AG09309 (cell line): ENCODE results near the gene PLOD2.

Experiments
- DNase-seq: peaks from one replicate; pipeline ENCODE4 v3.0.0-alpha.2; 2010; ENCODE audit warnings: low read depth
- H3K4me3 ChIP-seq: 2 replicates; pipeline ENCODE4 v1.5.1; 2011; ENCODE audit warnings: mild to moderate bottlenecking, low read depth, low read length, moderate library complexity; ENCODE audit not compliant: control insufficient read depth
- TF ChIP-seq, protein P1 (sequence below): IDR thresholded peaks from 2 replicates; pipeline ENCODE4 v1.5.1; 2011; ENCODE audit warnings: mild to moderate bottlenecking, low read depth, low read length, inconsistent platforms; ENCODE audit not compliant: insufficient read depth, control insufficient read depth; ENCODE audit errors: missing control alignments

The PLOD2 gene

DNA sequence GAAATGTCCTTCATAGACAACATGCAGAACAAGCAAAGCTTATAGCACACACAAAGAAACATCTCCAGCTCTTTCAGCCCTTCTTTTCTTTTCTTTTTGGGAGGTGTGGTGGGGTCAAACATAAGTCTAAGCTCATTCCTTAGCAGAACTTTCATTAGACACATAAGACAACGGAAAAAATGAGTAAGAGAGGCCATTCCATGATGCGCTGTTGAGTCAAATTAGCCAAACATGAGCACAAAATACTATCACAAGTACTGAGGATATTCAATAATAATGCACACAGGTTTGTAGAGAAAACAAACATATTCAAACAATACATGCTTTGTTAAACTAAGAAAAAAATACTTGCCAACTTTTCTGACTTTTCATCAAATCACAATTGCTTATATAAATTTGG, 83.0 kb downstream of the PLOD2 start:
- no peak for DNase-seq
- no peak overlapping the region for H3K4me3 ChIP-seq
- TF ChIP-seq, protein P1, sequence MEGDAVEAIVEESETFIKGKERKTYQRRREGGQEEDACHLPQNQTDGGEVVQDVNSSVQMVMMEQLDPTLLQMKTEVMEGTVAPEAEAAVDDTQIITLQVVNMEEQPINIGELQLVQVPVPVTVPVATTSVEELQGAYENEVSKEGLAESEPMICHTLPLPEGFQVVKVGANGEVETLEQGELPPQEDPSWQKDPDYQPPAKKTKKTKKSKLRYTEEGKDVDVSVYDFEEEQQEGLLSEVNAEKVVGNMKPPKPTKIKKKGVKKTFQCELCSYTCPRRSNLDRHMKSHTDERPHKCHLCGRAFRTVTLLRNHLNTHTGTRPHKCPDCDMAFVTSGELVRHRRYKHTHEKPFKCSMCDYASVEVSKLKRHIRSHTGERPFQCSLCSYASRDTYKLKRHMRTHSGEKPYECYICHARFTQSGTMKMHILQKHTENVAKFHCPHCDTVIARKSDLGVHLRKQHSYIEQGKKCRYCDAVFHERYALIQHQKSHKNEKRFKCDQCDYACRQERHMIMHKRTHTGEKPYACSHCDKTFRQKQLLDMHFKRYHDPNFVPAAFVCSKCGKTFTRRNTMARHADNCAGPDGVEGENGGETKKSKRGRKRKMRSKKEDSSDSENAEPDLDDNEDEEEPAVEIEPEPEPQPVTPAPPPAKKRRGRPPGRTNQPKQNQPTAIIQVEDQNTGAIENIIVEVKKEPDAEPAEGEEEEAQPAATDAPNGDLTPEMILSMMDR = no peak

DNA sequence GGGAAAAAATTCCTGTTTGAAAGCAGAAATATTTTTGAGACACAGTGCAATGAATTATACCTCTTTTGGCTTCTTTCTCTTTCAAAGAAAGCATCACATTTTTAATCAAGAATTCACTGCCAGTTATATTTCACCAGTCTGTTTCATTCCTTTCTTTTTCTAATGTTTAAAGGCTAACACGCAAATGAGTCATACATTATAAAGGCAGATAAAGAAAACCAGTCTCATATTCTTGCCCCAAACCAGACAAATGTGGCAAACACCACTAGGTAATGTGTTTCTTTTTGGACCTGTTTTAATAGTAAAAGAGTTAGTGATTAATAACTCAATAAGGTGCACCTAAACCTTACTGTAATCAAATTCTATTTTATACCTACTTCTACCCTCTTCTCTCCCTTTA, 83.8 kb downstream of the PLOD2 start:
- no peak for DNase-seq
- H3K4me3 ChIP-seq = no peak overlapping the region
- TF ChIP-seq, protein P1 = no peak

- DNase-seq = no peak
Observed at GRCh38 chr3:146072824-146073223, 88.2 kb downstream of the PLOD2 start.

GRCh38 chr3:146072061-146072460, 88.9 kb downstream of the PLOD2 start:
- TF ChIP-seq, protein P1 = no peak
- no peak overlapping the region for H3K4me3 ChIP-seq
- no peak for DNase-seq

More at GRCh38 chr3:146072824-146073223, 88.2 kb downstream of the PLOD2 start:
- TF ChIP-seq, protein P1 = no peak
- H3K4me3 ChIP-seq = no peak overlapping the region

DNA sequence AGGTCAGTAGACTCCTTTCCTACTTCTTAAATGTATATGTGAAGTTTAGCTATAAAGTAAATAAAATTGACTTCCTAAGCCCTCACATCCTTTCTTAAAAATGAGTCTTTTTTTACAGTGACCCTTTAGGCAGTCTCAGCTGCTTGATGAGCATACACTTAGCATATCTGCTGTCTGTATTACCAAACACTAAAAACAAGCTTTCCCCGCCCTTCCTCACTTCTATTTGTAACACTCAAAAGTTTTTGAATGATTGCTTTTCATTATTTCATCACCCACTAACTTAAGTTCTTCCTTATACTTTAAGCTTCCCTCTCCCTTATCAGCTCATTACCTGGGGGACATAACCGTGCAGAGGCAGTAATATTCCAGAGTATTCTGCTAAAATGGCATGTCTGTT, 89.4 kb downstream of the PLOD2 start:
- no peak for DNase-seq
- TF ChIP-seq, protein P1 = no peak
- no peak overlapping the region for H3K4me3 ChIP-seq

DNA sequence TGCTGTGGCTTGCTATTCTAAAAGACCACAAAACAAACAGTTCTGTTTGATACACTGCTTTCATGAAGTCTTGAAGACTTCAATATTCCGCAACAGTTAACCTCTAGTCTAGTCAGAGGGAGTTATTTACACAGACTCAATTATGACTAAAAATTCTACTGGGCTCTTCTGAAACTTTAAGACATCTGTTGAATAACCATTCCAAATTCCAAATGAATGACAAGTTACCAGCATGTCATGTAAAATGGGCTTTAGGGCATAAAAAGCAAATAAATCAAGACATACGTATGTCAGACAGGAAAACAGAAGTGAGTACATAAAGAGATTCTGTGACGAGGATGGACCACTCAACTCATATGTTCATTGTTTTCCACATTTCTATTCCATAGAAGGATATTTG, 93.9 kb downstream of the PLOD2 start:
- peak; percentile 55 for DNase-seq
- no peak overlapping the region for H3K4me3 ChIP-seq
- TF ChIP-seq, protein P1 = no peak

DNA sequence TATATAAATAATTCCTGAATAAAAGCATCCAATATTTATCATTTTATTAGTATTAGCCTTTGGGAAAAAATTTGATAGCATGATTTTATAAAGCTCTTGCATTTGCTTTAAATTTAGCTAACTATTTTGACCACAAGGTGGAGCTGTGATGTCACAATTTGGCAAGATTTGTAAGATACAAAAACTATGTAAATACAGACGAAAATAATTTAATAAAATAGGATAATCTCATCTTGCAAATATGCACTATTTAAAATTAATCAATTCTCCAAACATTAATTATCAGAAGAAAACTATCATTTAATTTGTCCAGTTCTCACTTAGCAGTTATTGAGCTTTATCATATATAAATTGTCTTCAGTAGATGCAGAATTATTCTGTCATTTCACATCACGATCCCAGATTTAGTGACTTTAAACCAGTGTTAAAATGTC, 95.4 kb downstream of the PLOD2 start:
- no peak overlapping the region for H3K4me3 ChIP-seq
- DNase-seq = peak; percentile 35
- TF ChIP-seq, protein P1 = peak; percentile 48
